Measurements from ENCODE around the gene CDHR1.

CDHR1 gene

DNA sequence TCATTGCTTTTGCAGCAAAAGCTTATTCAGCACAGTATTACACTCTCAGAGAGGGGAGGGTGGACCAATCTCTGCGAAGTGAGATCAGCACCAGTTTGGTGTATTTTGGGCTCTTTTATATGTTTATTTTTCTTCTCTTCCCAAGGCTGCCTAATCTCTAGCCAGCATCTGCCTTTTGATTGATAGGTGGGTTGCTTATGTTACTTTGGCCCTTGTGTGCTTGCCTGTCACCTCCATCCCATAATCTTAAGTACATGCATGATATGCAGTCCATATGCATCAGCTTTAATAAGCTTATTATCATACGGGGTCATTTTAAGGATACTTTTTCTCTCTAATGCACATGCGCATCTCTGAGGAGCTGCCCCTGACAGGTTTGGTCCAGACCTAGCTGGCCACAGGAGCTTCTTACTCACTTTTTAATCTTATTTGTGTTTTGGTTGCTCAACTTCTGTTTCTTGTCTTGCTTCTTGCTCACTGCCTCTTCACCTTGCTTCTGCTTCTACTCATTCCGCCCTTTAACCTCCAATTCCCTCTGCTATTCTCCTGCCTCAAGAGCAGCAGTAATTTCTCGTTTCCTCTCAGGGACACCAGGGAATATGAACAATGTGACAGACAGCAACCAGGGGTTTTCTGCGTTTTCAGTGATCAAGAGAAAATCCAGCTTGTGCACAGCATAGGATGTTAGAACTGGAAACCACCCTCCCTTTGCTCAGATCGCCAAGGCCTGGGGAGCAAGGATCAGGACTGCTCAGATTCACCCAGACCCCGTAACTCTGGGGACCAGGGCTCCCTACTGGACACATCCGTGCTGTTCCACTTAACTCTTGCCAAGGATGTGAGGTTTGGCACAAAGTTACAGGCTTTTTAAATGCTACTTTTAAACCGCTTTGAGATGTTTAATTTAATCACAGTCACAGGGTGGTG is 60.5 kb downstream of the CDHR1 start:
- TF ChIP-seq CTCF (IDR thresholded peaks at IDR 0.05): no peak

DNA sequence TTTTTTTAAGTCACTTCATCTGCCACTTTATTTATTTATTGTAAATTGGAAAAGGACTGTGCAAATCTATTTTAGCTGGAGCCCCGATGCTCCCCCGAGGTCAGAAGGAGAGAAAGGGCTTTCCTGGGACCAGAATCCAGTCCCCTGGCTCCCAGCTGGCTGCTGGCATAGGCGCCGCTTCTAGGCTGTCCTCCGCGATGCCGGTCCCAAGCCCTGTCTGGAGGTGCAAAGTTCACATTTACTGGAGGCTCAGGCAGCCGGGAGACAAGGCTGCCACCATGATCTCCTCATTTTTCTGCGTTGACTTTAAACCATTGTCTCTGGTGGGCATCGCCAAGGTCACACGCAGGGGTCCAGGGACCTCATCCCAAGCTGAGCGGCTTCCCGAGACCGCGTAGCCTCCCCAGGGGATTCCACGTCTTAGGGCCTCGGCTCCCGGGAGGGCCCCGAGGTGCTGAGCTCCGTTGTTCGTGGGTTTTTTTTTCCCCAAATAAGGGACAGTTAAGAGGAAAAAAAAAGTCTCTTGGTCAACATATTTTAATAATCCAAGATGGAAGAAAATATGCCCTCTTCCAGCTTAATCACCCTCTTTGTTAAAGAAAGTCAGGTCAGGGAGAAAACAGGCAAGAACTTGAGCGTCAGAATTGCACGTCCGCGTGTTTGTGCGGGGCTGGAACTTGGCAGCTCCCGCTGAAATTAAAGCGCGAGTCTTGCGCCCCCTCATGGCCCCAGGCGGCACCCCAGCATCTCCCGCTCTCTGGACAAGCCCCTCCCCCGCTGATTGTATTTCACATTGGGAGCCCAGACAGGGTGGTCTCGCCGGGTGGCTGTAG is 62.4 kb downstream of the CDHR1 start:
- TF ChIP-seq CTCF (IDR thresholded peaks at IDR 0.05): peak; percentile 46

GRCh38 chr10:84257343-84258020 is 63.1 kb downstream of the CDHR1 start:
- no peak for TF ChIP-seq CTCF (IDR thresholded peaks at IDR 0.05)

DNA sequence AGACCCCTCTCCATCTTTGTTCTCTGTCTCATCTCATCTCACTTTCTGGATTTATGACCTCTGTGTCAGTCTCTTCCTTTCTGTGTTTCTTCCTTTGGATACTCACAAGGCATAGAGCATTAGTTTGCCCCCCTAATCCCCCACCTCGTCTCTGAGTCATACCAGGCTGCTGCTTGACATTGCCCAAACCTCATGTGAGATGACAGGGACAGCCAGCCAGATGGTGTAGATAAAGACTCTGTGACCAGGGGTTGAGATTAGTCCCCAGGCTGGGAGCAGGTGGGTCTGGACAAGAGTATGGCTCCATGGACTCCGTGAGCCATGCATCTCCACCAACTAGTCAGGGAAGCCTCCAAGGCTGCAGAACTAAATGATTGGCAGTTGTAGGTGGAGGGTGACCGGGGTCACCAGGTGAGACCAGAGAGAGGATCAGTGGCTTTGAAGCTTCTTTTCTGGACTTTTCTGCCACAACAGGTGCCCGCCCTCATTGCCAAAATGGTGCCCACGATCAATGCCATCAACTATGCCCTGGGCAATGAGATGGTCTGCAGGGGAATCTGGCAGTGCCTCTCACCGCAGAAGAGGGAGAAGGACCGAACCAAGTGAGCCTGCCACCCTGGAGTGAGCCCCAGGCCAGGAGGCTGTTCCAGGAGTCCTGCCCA is 63.8 kb downstream of the CDHR1 start:
- TF ChIP-seq CTCF (IDR thresholded peaks at IDR 0.05): no peak

DNA sequence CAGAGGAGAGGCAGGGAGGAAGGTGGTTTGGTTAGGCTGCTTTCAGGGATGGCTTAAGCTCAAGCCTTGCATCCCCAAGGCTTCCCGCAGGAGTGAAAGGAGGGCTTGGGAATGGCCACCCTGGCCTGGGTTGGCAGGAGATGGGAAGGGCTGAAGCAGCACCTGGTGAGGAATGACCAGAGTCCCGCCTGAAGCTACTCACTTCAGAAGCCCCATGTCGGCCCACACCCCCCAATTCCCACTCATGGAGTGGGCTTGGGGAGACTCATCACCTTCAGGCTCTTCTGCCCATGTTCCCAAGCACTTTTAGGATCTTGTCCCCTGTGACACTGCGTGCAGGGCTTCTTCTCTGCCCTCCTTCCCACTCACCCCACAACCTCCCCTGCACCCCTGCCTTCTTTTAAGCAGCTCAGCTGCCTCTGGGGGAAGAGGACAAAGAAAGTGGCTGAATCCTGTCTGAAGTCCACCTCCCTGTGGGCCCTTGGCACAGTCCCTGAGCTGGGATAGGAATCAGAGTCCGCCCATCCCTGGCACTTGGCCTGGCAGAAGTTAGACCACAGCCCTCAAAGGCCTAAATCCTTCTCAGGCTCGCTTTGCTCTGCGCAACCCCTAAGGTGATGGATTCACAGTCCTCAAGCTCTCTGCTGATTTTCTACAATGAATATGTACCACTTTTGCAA is 67.0 kb downstream of the CDHR1 start:
- TF ChIP-seq CTCF (IDR thresholded peaks at IDR 0.05): no peak

DNA sequence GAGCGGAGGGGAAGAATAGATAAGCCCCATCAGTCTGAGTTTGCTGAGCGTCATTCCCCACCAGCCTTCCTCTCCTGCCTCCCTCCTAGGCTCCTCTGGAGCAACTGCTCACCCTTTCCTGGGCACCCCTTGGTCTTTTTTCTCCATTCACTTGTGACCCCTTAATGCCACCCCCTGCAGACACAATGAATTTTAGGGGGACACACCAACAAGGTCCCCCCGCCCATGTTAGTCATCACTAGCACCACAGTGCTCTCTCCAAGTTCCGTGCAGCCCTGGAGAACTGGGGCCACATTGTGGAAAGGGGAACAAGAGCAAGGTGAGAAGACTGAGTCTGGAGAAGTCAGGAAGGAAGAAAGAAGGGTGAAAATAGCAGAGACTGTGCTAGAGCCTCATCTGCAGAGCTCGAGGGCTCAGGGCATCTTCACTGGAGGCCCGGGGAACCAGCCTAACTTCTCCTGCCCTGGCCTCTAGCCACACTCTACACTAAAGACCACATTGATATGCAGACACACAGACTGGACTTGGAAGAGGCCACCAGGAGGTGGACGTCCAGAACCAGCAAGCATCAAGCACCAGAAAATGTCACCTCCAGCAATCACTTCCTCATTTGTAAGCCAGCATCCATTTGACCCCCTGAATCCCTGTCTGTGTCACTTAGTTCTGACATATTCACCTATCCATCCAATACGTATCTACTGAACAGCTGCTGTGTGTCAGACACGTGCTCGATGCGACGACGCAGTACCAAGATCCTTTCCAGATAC is 68.0 kb downstream of the CDHR1 start:
- TF ChIP-seq CTCF (IDR thresholded peaks at IDR 0.05): no peak
